Neural progenitor cell (in vitro differentiated cells): ENCODE data around the gene SMYD3.

Source experiments
- EZH2 ChIP-seq: fragments of 200-600 bp; sonication (generic); IDR thresholded peaks from 2 replicates; pipeline ENCODE4 v1.6.1; 2017; ENCODE audit warnings: antibody characterized with exemption, mild to moderate bottlenecking, moderate library complexity
- TF ChIP-seq, protein P1 (sequence below): fragments of 200-600 bp; sonication (generic); IDR thresholded peaks from 2 replicates; pipeline ENCODE4 v1.5.1; 2017; ENCODE audit warnings: antibody characterized with exemption, mild to moderate bottlenecking

DNA sequence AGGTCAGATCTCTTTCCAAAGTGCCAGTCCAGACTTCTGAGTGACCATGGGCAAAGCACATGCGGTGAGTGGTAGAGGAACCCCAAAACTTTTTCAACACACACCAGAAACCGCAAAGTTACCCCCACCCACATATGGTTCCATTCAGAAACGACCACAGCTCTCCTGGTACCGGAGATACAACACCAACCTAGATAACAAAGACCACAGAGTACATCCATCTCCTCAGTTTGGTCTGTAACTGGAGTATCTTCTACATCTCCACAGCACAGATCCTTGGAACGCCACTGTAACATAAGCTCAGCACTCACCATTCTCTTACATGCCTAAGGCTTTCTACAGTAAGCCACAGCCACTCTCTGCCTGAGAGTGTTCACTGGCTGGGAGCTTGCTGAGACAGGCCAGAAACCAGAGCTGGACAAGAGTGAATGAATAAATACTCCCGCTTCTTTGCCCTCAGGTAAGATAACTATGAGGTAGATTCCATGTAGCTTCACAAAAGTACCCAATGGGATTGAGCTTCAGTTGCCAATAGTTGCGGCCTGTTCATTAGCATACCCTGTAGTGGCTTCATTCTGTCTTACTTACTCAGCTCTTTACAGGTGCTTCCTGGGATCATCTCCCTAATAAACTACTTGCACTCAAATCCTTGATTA lies 81.8 kb downstream of the SMYD3 start:
- TF ChIP-seq, protein P1, sequence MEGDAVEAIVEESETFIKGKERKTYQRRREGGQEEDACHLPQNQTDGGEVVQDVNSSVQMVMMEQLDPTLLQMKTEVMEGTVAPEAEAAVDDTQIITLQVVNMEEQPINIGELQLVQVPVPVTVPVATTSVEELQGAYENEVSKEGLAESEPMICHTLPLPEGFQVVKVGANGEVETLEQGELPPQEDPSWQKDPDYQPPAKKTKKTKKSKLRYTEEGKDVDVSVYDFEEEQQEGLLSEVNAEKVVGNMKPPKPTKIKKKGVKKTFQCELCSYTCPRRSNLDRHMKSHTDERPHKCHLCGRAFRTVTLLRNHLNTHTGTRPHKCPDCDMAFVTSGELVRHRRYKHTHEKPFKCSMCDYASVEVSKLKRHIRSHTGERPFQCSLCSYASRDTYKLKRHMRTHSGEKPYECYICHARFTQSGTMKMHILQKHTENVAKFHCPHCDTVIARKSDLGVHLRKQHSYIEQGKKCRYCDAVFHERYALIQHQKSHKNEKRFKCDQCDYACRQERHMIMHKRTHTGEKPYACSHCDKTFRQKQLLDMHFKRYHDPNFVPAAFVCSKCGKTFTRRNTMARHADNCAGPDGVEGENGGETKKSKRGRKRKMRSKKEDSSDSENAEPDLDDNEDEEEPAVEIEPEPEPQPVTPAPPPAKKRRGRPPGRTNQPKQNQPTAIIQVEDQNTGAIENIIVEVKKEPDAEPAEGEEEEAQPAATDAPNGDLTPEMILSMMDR = no peak
- TF ChIP-seq EZH2 = no peak
